Measurements from ENCODE around the gene HSDL2. TPM values are rescaled to one million over a fixed set of nuclear protein-coding genes. Genes with fewer than 3 reads are reported as not detected.

The HSDL2 gene
- total and polyA plus RNA-seq, 10 of the 15 experiments (the other 5 are each of a cell fraction or from before 2014, with no cell fraction given), result 20.9 to 46.1 (median 27.0) TPM

DNA sequence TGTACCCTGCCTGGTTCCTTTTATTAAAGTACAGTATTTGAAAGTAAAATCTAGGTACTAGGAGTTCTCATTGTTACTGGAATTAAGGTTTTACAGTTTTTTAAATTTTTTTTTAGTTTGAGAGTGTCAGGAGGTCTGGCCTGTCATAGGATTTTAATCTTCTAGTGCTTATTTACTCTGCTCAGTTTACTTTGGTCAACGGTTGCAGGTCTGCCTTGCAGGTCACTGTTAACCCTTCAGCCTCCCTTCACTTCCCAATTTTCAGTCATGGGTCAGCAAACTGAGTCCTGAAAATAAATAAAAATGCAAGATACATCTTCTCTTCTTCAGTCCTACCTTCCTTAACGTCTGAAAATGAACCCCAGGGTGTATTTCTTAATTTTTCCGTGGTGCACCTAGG, 27.7 kb upstream of the HSDL2 start:
- Histone ChIP-seq H3K79me2 (ENCODE audit: control insufficient read depth, insufficient read depth, low read length) (no peaks in the 10 kb centered on the region), H3K9me3 (replicated peaks; ENCODE audit: control insufficient read depth, insufficient read depth, low read length) (no peaks in the 10 kb centered on the region), H3K4me1 (ENCODE audit: control insufficient read depth, insufficient read depth, low read length) (no peaks in the 10 kb centered on the region), H3K9ac (ENCODE audit: control insufficient read depth, insufficient read depth, low read length) (no peak overlapping the region), H2AFZ (ENCODE audit: control insufficient read depth, low read depth, low read length) (no peak overlapping the region), H3K27me3 (replicated peaks in 1 of 2; ENCODE audit: control insufficient read depth in 2 of 2, insufficient read depth in 2 of 2, low read length in 1 of 2) (no peaks in the 10 kb centered on the region), H3K4me3 (no peak overlapping the region), H4K20me1 (ENCODE audit: control insufficient read depth, insufficient read depth) (no peaks in the 10 kb centered on the region), H3K36me3 (ENCODE audit: control insufficient read depth in 2 of 2, insufficient read depth in 2 of 2, low read length in 1 of 2) (no peaks in the 10 kb centered on the region), H3K4me2 (ENCODE audit: control insufficient read depth, insufficient read depth) (no peak overlapping the region), H3K27ac (ENCODE audit: control insufficient read depth, insufficient read depth) (no peak overlapping the region)
- RAD21 ChIA-PET (ENCODE audit: unreplicated experiment), result interaction anchor here (0.6 kb wide), 1 partner anchor 257 kb away, joined by 3 read pairs; no protein-coding TSS in a partner anchor
- BruUV-seq (replicated peaks), result no TSS peak
- DNase-seq (ENCODE audit: low read depth, low spot score), result no peak
- FAIRE-seq, result no peak
- intact Hi-C loops (cut with micrococcal nuclease; ENCODE audit: unreplicated experiment) (no loop called here), in situ Hi-C loops (cut with MboI) (no loop called here)
- no peak for TF ChIP-seq ZNF592 (IDR thresholded peaks at IDR 0.05)
- no peak for TF ChIP-seq BACH1 (IDR thresholded peaks at IDR 0.05; ENCODE audit: borderline replicate concordance)
- POLR2A ChIA-PET, result no interaction called here
- SMC1A ChIA-PET (ENCODE audit: uncharacterized antibody, unreplicated experiment), result interaction anchor here (0.6 kb wide), 1 partner anchor 9 kb away, joined by 3 read pairs; no protein-coding TSS in a partner anchor
- WGBS (ENCODE audit: insufficient coverage, insufficient replicate concordance, low lambda C conversion rate, missing lambda C conversion rate), result 28% methylated on average over 3 of the region's 3 CpGs
- ATAC-seq, result no peak
- CTCF ChIA-PET, result interaction anchor here (1.4 kb wide), 1 partner anchor 10 kb away, joined by 3 read pairs; no protein-coding TSS in a partner anchor
